NCI-H2227 (cell line): ENCODE measurements around the gene AGTRAP.
A peak's percentile ranks its signal among the peaks of the same experiment; 100 is the strongest.

ENCODE experiments used
- DNase-seq: peaks from one replicate; lab custom pipeline; 2025; ENCODE audit not compliant: unreplicated experiment; lab: John Stamatoyannopoulos, UW

AGTRAP gene

GRCh38 chr1:11705596-11705995, 30.3 kb upstream of the AGTRAP start:
- peak; percentile 56 for DNase-seq

- no peak for DNase-seq
These were observed 29.6 kb upstream of the AGTRAP start for GRCh38 chr1:11706292-11706691.

- DNase-seq: peak; percentile 41
These were observed 28.2 kb upstream of the AGTRAP start for GRCh38 chr1:11707621-11708276.

GRCh38 chr1:11708554-11709350, 27.2 kb upstream of the AGTRAP start:
- DNase-seq: no peak

GRCh38 chr1:11711490-11711889, 24.4 kb upstream of the AGTRAP start:
- DNase-seq: no peak

GRCh38 chr1:11712285-11712684, 23.7 kb upstream of the AGTRAP start:
- DNase-seq: no peak

- no peak for DNase-seq
These were observed 22.8 kb upstream of the AGTRAP start for GRCh38 chr1:11713095-11713494.

- no peak for DNase-seq
These were observed 20.9 kb upstream of the AGTRAP start for GRCh38 chr1:11714831-11715575.

GRCh38 chr1:11719313-11720032, 16.5 kb upstream of the AGTRAP start:
- DNase-seq: peak; percentile 78

- no peak for DNase-seq
These were observed 15.9 kb upstream of the AGTRAP start for GRCh38 chr1:11720033-11720376.

- no peak for DNase-seq
These were observed 15.4 kb upstream of the AGTRAP start for GRCh38 chr1:11720525-11720924.

GRCh38 chr1:11721311-11721710, 14.6 kb upstream of the AGTRAP start:
- no peak for DNase-seq

- no peak for DNase-seq
These were observed 13.4 kb upstream of the AGTRAP start for GRCh38 chr1:11722538-11722937.

GRCh38 chr1:11725616-11726015, 10.3 kb upstream of the AGTRAP start:
- no peak for DNase-seq

GRCh38 chr1:11727119-11727518, 8.8 kb upstream of the AGTRAP start:
- no peak for DNase-seq

- DNase-seq: no peak
These were observed 7.7 kb upstream of the AGTRAP start for GRCh38 chr1:11728126-11728806.

- DNase-seq: no peak
These were observed 6.8 kb upstream of the AGTRAP start for GRCh38 chr1:11729155-11729497.

GRCh38 chr1:11729498-11730428, 6.2 kb upstream of the AGTRAP start:
- DNase-seq: no peak

GRCh38 chr1:11730429-11730891, 5.5 kb upstream of the AGTRAP start:
- no peak for DNase-seq
